ENCODE measurements around the gene SPAG9. TPM values are rescaled to one million over a fixed set of nuclear protein-coding genes. Genes with fewer than 3 reads are reported as not detected.

SPAG9 gene
- total RNA-seq, 4 donors from 2014 or later: 81.2 to 99.9 (median 89.9) TPM

DNA sequence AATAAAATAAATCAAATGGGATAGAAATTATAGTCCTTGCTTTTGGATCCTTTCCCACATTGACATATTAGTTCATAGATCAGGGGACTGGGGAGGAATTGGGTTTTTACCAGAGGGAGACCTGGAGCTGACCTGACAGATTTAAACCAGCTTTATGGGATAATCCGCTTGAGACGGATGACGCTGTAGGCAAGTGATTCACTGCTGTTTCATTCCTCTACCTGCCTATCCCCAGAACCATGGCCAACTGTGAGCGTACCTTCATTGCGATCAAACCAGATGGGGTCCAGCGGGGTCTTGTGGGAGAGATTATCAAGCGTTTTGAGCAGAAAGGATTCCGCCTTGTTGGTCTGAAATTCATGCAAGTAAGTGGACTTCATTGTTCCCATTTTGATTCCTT is 34.7 kb upstream of the SPAG9 start:
- H3K36me3 ChIP-seq: peaks cover 0 to 31% (median 21%) of the 10 kb centered on the region in 4 donors
- DNase-seq (ENCODE audit: extremely low spot score): no peak
- intact Hi-C loops (cut with DNase I): no loop called here
- H3K9me3 ChIP-seq: no peaks in the 10 kb centered on the region
- TF ChIP-seq POLR2A (IDR thresholded peaks at IDR 0.05; ENCODE audit: low read depth): no peak
- TF ChIP-seq EP300 (IDR thresholded peaks at IDR 0.05): no peak
- H3K27me3 ChIP-seq: no peaks in the 10 kb centered on the region
- H3K4me3 ChIP-seq: no peak overlapping the region
- H3K4me1 ChIP-seq: peaks cover 15 to 24% (median 19%) of the 10 kb centered on the region in 4 donors
- WGBS: 92% methylated on average over 8 of the region's 8 CpGs
- no peak overlapping the region for H3K27ac ChIP-seq (replicated peaks in 1 of 4)

DNA sequence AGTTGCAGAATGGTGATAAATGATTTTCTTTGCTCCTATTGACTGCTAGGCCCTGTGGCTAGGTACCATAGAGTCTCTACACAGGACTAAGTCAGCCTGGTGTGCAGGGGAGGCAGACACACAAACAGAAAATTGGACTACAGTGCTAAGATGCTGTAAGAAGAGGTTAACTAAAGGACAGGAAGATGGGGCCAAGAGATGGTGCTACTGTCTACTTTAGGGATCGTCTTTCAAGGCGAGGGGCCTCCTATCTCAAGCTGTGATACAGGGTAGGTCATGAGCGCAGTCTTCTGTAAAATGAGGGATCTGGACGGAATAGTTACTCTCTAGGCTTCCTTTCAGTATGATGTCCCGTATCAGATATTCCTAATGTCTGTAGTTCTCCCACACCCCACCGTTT is 33.5 kb upstream of the SPAG9 start:
- WGBS: 16% methylated on average over 6 of the region's 6 CpGs
- peaks cover 0 to 22% (median 14%) of the 10 kb centered on the region in 4 donors for H3K36me3 ChIP-seq
- no peak for DNase-seq (ENCODE audit: extremely low spot score)
- peaks cover 15 to 24% (median 19%) of the 10 kb centered on the region in 4 donors for H3K4me1 ChIP-seq
- no peaks in the 10 kb centered on the region for H3K27me3 ChIP-seq
- intact Hi-C loops (cut with DNase I): loop anchor here (5.0 kb wide), 2 partner anchors 97 to 152 kb away; no protein-coding TSS in a partner anchor
- TF ChIP-seq POLR2AphosphoS5 (IDR thresholded peaks at IDR 0.05): no peak
- TF ChIP-seq, protein P1, sequence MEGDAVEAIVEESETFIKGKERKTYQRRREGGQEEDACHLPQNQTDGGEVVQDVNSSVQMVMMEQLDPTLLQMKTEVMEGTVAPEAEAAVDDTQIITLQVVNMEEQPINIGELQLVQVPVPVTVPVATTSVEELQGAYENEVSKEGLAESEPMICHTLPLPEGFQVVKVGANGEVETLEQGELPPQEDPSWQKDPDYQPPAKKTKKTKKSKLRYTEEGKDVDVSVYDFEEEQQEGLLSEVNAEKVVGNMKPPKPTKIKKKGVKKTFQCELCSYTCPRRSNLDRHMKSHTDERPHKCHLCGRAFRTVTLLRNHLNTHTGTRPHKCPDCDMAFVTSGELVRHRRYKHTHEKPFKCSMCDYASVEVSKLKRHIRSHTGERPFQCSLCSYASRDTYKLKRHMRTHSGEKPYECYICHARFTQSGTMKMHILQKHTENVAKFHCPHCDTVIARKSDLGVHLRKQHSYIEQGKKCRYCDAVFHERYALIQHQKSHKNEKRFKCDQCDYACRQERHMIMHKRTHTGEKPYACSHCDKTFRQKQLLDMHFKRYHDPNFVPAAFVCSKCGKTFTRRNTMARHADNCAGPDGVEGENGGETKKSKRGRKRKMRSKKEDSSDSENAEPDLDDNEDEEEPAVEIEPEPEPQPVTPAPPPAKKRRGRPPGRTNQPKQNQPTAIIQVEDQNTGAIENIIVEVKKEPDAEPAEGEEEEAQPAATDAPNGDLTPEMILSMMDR (IDR thresholded peaks at IDR 0.05): no peak
- no peak for TF ChIP-seq EP300 (IDR thresholded peaks at IDR 0.05)
- no peak for TF ChIP-seq POLR2A (IDR thresholded peaks at IDR 0.05; ENCODE audit: low read depth)
- H3K4me3 ChIP-seq: peak overlapping the region; percentile 69 to 80 (median 76)
- H3K9me3 ChIP-seq: no peaks in the 10 kb centered on the region
- H3K27ac ChIP-seq (replicated peaks in 1 of 4): peak overlapping the region in 2 of 4 donors; percentile 89 to 91

DNA sequence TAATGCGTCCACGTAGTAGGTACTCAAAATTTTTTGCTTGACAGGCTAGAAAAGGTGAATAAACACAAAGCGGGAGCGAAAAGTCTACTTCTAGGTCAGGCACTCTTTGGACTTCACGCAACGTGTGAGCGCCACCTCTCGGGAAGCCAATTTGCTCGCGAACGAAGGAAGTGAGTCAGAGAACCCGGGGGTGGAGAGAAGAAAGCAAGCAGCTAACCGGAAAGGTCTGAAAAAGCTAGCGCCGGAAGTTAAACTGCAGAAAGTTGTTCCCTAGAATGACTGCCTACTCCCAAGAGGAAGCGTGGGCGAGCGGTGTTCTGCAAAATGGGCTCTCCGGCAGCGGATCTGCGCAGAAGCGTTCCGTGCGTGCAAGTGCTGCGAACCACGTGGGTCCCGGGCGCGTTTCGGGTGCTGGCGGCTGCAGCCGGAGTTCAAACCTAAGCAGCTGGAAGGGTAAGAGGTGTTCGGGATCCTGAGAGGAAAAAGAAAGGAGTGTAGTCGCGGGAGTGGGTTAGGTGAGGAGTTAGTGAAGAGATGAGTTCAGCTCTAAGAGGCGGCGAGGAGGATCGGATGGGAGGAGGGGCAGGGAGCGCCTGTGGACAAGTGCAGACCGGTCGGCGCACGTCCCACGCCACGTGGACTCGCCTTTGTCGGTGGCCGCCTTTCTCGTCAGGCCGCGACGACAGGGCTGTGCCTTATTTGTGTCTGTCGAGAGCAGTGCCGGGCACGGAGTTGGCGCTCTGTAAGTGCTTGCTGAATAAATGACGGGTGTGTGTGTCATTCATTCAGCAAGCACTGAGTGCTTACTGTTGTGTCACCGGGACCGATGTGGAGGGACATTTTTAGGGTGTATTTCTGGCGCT is 32.8 kb upstream of the SPAG9 start, which contains the start of gene NME1:
Gene NME1, plus strand, starts transcription at position 350 of the 863 bp plus-strand sequence. CDS start 2,096 bp downstream, outside the sequence.
- Histone ChIP-seq H3K4me3 (peak within 1 kb of the TSS; percentile 69 to 80 (median 76)), H3K27ac (replicated peaks in 1 of 4) (peak within 1 kb of the TSS; percentile 86 to 91 (median 88)), H3K4me1 (peaks cover 15 to 24% (median 19%) of the 10 kb centered on the region in 4 donors), H3K27me3 (no peaks in the 10 kb centered on the region), H3K9me3 (no peaks in the 10 kb centered on the region), H3K36me3 (peaks cover 0 to 20% (median 12%) of the 10 kb centered on the region in 4 donors)
- 0% methylated on average over 54 of the region's 60 CpGs for WGBS
- DNase-seq (ENCODE audit: extremely low spot score): peak; percentile 99
- intact Hi-C loops (cut with DNase I): loop anchor here (2.0 to 5.0 kb wide), 3 partner anchors 33 to 151 kb away; partner anchors contain the start of gene SPAG9
- TF ChIP-seq EP300 (IDR thresholded peaks at IDR 0.05): no peak
- TF ChIP-seq POLR2A (IDR thresholded peaks at IDR 0.05; ENCODE audit: low read depth): no peak
- TF ChIP-seq, protein P1 (IDR thresholded peaks at IDR 0.05): peak; percentile 78 to 89 (median 79)
- peak; percentile 79 to 98 for TF ChIP-seq POLR2AphosphoS5 (IDR thresholded peaks at IDR 0.05)

DNA sequence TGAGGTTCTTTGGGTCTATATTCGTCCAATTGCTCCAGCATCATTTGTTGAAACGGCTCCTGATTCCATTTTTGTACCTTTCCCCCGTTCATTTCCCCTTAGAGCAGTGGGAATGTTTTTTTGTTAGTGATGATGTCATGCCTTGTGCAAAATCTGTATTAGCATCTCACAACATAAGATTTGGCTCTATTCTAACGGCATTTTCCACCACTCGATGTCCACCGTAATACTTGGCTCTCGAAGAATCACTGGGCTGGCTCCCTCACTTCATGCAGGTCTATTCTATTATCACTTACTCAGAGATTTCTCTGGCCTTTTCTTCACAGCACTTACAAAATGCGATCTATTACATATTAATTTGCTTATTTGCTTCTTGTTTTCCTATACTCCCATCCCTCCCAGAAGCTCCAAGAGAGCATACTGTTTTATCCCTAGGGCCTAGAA is 32.1 kb upstream of the SPAG9 start:
- Histone ChIP-seq H3K9me3 (no peaks in the 10 kb centered on the region), H3K27ac (replicated peaks in 1 of 4) (peak overlapping the region; percentile 86 to 91 (median 88)), H3K36me3 (peaks cover 0 to 19% (median 6%) of the 10 kb centered on the region in 4 donors), H3K4me3 (peak overlapping the region; percentile 69 to 80 (median 76)), H3K27me3 (no peaks in the 10 kb centered on the region), H3K4me1 (peaks cover 15 to 24% (median 19%) of the 10 kb centered on the region in 4 donors)
- no peak for DNase-seq (ENCODE audit: extremely low spot score)
- intact Hi-C loops (cut with DNase I): loop anchor here (2.0 to 5.0 kb wide), 3 partner anchors 32 to 150 kb away; partner anchors contain the start of gene SPAG9
- TF ChIP-seq, protein P1 (IDR thresholded peaks at IDR 0.05): no peak
- no peak for TF ChIP-seq POLR2A (IDR thresholded peaks at IDR 0.05; ENCODE audit: low read depth)
- TF ChIP-seq EP300 (IDR thresholded peaks at IDR 0.05): no peak
- no peak for TF ChIP-seq POLR2AphosphoS5 (IDR thresholded peaks at IDR 0.05)
- WGBS: 15% methylated on average over 8 of the region's 8 CpGs

DNA sequence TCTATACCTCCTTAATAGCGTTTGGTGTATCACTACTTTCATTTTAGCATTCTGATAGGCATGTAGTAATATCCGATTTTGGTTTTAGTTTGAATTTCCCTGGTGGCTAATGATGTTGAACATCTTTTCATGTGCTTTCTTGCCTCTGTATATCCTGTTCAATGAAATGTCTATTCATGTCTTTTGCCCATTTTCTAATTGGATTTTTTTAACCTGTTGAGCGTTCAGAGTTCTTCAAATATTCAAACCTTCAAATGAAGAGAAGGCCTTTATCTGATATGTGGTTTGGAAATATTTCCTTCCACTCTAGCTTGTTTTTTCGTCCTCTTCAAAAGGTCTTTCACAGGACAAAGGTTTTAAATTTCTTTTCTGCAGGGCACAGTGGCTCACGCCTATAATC is 30.3 kb upstream of the SPAG9 start:
- Histone ChIP-seq H3K27ac (replicated peaks in 1 of 4) (no peak overlapping the region), H3K4me1 (peaks cover 15 to 24% (median 19%) of the 10 kb centered on the region in 4 donors), H3K27me3 (no peaks in the 10 kb centered on the region), H3K9me3 (no peaks in the 10 kb centered on the region), H3K4me3 (no peak overlapping the region), H3K36me3 (peaks cover 0 to 6% (median 2%) of the 10 kb centered on the region in 4 donors)
- intact Hi-C loops (cut with DNase I): loop anchor here (5.0 kb wide), 2 partner anchors 94 to 149 kb away; no protein-coding TSS in a partner anchor
- 92% methylated on average over 5 of the region's 5 CpGs for WGBS
- no peak for DNase-seq (ENCODE audit: extremely low spot score)
- no peak for TF ChIP-seq POLR2A (IDR thresholded peaks at IDR 0.05; ENCODE audit: low read depth)
- TF ChIP-seq EP300 (IDR thresholded peaks at IDR 0.05): no peak
- TF ChIP-seq POLR2AphosphoS5 (IDR thresholded peaks at IDR 0.05): no peak
- TF ChIP-seq, protein P1 (IDR thresholded peaks at IDR 0.05): no peak
